SKM-1 (cell line): Measurements from ENCODE around the gene PLXNB2.
"Not testable (repeated sequence)": the region's sequence is repeated elsewhere in the genome, so short reads cannot be mapped to it uniquely, and the experiment has no call there.

Source experiments
- DNase-seq: peaks from one replicate; lab custom pipeline; 2025; ENCODE audit not compliant: unreplicated experiment; lab: John Stamatoyannopoulos, UW

Gene PLXNB2, protein sequence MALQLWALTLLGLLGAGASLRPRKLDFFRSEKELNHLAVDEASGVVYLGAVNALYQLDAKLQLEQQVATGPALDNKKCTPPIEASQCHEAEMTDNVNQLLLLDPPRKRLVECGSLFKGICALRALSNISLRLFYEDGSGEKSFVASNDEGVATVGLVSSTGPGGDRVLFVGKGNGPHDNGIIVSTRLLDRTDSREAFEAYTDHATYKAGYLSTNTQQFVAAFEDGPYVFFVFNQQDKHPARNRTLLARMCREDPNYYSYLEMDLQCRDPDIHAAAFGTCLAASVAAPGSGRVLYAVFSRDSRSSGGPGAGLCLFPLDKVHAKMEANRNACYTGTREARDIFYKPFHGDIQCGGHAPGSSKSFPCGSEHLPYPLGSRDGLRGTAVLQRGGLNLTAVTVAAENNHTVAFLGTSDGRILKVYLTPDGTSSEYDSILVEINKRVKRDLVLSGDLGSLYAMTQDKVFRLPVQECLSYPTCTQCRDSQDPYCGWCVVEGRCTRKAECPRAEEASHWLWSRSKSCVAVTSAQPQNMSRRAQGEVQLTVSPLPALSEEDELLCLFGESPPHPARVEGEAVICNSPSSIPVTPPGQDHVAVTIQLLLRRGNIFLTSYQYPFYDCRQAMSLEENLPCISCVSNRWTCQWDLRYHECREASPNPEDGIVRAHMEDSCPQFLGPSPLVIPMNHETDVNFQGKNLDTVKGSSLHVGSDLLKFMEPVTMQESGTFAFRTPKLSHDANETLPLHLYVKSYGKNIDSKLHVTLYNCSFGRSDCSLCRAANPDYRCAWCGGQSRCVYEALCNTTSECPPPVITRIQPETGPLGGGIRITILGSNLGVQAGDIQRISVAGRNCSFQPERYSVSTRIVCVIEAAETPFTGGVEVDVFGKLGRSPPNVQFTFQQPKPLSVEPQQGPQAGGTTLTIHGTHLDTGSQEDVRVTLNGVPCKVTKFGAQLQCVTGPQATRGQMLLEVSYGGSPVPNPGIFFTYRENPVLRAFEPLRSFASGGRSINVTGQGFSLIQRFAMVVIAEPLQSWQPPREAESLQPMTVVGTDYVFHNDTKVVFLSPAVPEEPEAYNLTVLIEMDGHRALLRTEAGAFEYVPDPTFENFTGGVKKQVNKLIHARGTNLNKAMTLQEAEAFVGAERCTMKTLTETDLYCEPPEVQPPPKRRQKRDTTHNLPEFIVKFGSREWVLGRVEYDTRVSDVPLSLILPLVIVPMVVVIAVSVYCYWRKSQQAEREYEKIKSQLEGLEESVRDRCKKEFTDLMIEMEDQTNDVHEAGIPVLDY (N-terminal part only)

DNA sequence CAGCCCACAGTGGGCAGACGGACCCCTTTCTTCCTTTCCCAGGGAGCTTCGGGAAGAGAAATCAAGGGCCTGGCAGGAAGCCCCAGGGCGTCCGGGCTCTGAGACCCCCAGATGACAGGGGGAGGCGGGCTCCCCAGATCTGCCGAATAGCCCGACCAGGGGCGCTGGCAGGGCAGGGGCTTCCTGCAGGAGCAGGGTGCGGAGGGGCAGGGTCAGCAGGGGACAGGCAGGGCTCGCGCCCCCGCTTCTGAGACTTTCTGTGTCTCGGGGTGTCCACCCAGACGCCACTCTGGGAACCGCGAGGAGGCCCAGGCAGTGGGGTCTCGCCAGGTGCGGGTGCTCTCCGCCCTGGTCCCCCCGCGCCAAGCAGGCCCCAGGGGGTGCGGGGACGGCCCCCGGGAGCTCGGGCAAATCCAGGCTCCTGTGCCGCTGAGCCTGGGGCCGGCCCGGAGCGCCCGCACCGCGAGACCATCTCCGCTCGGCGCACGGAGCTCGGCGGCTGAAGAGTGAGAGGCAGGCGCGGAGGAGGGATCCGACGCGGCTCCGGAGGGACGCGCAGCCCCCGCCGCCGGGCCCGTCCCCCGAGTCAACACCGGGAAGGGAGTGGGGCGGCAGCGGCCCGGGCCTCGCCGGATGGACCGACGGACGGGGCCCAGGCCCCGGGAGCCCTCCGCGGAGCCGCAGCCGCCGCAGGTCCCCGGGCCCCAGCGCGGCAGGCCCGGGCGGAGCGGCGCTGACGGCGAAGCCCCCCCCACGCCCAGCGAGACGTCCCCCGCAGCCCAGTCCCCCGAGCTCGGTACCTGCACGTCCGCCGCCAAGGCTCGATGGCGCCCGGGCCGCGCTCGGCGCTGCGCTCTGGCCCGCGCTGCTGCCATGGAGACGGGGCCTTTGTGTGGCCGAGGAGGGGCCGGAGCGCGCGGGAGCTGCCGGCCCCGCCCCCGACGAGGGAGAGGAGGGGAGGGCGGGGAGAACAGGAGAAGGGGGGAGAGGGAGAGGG, at the start of gene PLXNB2:
TSS of gene PLXNB2 (minus strand) at position 894 of the 997 bp plus-strand sequence. CDS start 17,062 bp downstream, outside the sequence.
- DNase-seq, result peak; percentile 66

- no peak for DNase-seq
Measured at GRCh38 chr22:50357222-50357621, 49.8 kb upstream of the PLXNB2 start.

- DNase-seq, result no peak
Measured at GRCh38 chr22:50356186-50356585, 48.7 kb upstream of the PLXNB2 start.

- no peak for DNase-seq
Measured at GRCh38 chr22:50348058-50348457, 40.6 kb upstream of the PLXNB2 start.

DNA sequence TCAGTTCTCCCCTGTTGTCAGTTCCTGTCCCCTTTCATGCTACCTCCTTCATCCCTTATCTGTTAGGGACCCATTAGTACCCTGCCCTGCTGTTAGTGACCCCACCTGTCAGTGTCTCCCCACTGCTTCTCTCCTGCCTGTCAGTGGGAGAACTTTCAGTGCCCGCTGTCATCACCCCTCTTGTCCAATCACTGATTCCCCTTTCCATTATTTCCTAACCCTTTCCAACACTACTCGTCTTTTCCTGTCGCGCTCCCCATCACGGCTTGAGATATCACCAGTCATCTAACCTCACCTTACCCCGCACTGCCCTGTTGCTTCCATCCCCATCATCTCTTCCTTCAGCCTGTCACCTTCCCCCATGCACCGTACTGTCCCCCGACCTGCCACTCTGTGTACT, 39.7 kb upstream of the PLXNB2 start:
- DNase-seq, result no peak

GRCh38 chr22:50346470-50346869, 39.0 kb upstream of the PLXNB2 start:
- DNase-seq, result no peak

DNA sequence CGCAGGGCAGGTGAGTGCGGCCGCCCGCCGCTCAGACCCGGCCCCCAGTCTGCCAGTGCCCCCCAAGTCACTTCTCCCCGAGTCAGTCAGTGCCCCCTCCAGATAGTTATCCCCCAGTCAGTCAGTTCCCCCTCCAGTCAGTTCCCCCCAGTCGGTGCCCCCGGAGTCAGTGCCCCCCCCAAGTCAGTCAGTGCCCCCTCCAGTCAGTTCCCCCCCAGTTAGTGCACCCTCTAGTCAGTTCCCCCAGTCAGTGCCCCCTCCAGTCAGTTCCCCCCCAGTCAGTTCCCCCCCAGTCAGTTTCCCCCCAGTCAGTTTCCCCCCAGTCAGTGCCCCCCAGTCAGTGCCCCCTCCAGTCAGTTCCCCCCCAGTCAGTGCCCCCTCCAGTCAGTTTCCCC, 36.1 kb upstream of the PLXNB2 start:
- no peak for DNase-seq

DNA sequence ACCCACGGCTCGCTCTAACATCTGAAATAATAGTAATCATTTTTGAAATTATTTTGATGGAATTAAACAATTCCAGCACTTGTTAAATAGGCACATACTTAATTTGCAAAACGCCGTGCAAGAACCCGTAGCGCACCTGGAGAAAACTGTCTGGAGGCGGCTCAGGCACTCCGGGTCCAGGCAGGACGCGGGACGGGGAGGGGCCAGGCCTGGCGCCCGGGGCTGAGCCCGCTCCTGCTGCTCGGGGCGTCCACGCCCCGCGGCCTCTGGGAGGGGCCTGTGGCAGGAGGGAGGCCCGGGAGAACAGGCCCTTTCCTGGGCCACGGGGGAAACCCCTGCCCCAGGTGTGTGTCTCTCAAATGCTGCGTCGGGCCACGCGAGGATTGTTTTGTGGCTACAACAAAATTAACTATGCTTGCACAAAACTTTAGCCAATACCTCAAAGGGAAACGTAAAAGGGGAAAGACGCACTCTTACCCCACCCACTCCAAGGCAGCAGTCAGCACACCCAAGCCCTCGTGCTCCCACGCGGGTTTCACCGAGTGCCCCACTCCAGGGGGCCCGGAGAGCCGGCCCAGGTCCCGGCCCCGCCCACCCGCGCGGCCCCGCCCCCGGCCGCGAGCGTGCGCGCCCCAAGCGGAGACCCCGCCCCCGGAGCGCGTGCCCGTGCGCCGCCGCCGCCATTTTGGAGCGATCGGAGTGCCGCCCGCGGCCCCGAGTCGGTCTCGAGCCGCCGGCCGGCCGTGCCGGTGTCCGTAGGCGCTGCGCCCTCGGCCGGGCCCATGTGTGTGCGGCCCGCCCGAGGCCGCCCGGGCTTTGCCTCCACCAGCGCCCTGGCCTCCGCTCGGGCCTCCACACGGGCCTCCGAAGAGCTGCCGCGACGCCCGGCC, 35.5 kb upstream of the PLXNB2 start, which contains the start of gene PPP6R2:
TSS of gene PPP6R2 (plus strand) at position 677 of the 890 bp plus-strand sequence. CDS start 50,582 bp downstream, outside the sequence.
- DNase-seq, result peak; percentile 45

GRCh38 chr22:50341977-50342650, 34.7 kb upstream of the PLXNB2 start:
- peak; percentile 78 for DNase-seq

- DNase-seq, result no peak
Measured at GRCh38 chr22:50339945-50340879, 32.8 kb upstream of the PLXNB2 start.

DNA sequence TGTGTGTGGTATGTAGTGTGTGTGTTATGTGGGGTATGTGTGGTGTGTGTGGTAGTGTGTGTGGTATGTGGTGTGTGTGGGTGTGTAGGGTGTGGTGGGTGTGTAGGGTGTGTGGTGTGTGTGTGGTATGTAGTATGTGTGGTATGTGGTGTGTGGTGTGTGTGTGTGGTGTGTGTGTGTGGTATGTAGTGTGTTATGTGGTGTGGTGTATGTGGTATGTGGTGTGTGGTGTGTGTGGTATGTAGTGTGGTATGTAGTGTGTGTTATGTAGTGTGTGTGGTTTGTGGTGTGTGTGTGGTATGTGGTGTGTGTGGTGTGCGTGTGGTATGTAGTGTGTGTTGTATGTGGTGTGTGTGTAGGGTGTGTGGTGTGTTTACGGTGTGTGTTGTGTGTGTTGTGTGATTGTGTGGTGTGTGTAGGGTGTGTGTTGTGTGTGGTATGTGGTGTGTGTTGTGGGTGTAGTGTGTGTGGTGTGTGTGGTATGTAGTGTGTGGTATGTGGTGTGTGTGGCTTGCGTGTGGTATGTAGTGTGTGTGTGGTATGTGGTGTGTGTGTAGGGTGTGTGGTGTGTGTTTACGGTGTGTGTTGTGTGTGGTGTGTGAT, 31.5 kb upstream of the PLXNB2 start:
- DNase-seq, result no peak

- DNase-seq, result no peak
Measured at GRCh38 chr22:50338042-50338573, 30.7 kb upstream of the PLXNB2 start.

GRCh38 chr22:50337262-50338041, 30.0 kb upstream of the PLXNB2 start:
- DNase-seq, result no peak

DNA sequence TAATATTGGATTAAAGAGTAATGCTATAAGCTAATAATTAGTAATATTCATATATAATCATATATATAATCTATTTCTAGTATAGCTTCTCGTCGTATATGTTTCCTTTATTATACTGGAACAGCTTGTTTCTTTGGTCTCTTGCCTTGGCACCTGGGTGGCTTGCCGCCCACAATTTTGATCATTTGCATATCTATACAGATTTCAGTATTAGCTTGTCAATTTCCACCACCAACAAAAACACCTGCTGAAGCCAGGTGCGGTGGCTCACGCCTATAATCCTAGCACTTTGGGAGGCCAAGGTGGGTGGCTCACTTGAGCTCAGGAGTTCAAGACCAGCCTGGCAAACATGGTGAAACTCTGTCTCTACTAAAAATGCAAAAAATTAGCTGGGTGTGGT, 27.0 kb upstream of the PLXNB2 start:
- not testable (repeated sequence) for DNase-seq

DNA sequence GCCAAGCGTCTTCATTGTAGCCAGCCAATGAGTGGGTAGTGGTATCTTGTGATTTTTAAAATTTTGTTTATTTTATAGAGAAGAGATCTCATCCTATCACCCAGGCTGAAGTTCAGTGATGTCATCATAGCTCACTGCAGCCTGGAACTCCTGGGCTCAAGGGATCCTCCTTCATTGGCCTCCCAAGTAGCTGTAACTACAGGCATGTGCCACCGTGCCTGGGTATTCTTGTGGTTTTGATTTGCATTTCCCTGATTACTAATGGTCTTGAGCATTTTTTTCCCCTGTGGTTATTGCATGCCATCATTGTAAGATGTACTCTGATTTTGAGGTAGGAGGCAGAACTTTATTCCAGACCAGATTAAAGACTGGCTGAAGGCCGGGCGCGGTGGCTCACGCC, 21.8 kb upstream of the PLXNB2 start:
- no peak for DNase-seq

- DNase-seq, result no peak
Measured at GRCh38 chr22:50327711-50328019, 20.2 kb upstream of the PLXNB2 start.
